Measurements from ENCODE around the gene COPS2.
"Not testable (repeated sequence)": the region's sequence is repeated elsewhere in the genome, so short reads cannot be mapped to it uniquely, and the experiment has no call there.

The COPS2 gene

DNA sequence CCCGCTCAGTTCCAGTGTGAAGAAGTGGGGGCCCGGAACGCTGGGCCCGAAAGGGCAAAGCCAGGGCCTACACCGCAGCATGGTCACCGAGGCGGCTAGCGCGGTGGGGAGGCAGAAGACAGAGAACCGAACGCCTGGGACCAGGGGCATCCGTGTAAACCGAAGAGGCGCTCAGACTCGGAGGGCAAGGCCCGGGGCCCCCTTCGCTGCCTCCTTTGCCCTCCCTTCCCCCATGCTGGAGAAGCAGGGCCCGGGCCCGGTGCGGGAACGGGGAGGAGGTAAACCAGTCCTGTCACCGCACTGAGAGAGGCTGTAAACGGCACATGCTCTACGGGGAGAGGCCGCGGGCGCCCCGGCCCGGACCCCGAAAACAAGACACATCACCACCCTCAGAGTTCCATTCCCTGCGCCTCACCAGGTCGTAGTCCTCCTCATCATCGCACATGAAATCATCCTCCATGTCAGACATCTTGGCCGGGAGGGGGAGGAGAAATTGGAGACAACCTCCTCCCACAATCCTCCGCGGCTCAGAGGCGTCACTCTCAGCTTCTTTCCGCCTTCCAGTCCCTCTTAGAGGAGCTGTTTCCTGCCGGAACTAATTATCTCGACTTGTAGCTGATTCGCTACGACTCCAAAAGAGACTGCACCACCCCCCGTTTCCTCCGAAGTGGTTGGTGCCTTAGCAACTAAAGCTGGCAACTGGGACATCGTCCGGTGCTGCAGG is at the start of gene COPS2:
TSS of gene COPS2 (minus strand) at position 490 of the 724 bp plus-strand sequence. CDS start at position 469, 21 bp downstream.
- DNase-seq (ENCODE audit: low spot score) = peak; percentile 82

DNA sequence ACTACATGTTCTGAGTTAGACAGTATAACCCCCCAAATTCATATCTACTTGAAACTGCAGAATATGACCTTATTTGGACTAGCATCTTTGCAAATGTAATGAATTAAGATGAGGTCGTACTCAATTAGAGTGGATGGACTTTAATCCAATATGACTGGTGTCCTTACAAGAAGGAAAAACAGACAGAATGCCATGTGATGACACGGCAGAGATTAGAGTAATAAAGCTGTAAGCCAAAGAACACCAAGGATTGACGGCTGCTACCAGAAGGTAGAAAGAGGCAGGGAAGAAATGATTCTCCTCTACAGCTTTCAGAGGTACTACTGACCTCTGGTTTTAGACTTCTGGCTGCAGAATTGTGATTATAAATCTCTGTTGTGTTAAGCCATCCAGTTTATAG is 44.9 kb upstream of the COPS2 start:
- no peak for DNase-seq (ENCODE audit: low spot score)

DNA sequence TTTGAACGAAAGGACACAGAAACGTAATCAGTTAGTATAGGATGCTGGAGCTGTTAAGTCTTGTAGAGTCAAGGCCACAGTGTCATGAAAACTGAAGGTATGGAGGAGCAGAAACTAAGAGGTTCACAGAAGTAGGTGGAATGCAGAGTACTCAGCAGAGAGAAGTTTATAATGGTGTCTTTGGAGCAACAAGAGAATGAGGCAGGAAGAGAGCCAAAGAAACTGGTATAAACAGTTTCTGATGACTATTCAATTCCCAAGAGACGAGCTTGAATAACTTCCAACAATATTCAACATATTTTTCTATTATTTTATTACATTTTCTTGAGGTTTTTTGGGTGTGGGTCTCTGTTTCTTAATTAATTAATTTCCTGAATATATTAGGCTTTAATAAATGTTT is 44.3 kb upstream of the COPS2 start:
- DNase-seq (ENCODE audit: low spot score) = no peak

DNA sequence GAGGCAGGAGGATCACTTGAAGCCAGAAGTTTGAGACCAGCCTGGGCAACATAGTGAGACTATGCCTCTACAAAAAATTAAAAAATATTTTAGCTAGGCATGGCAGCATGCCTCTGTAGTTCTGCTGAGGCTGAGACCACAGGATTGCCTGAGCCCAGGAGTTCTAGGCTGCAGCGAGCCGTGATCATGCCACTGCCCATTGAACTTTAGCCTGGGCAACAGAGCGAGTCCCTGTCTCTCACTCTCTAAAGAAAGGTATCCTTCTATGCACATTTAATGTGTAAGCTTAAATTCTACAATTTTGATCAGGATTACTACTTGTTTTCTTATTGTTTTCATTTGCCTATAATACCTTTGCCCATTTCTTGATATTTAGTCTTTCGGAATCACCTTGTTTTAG is 41.5 kb upstream of the COPS2 start:
- no peak for DNase-seq (ENCODE audit: low spot score)

DNA sequence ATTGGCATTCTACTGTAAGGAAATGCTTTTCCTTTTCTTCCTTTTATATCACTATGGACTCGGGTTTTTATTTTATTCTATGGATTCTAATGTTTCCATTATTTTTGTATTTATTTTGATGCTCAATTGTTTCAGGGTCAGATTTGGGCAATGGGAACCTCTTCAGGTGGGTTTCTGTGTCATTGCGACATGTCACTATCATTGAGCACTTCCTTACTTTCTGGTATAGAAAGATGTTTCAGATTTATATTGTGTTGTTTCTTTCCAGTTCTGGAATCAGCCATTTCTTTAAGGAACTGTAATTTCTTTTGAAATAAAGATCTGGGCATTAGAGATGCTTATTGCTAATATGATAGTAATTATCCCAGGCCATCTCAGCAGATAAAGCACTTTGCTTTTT is 36.5 kb upstream of the COPS2 start:
- DNase-seq (ENCODE audit: low spot score) = no peak

DNA sequence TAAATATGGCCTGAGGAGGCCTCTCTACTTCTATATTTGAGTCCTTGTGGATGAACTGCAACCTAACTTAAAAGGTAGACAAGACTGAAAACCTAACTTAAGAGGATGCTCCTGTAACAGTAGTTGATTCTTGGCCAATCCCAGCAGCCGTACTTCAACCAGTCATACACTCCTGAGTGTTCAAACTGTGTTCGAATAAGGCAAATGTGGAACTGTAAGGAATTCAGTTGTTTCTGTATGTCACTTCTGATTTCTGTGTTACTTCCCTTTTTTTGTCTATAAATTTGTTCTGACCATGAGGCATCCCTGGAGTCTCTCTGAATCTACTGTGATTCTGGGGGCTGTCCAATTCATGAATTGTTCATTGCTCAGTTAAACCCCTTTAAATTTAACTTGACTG is 35.2 kb upstream of the COPS2 start:
- DNase-seq (ENCODE audit: low spot score) = no peak

DNA sequence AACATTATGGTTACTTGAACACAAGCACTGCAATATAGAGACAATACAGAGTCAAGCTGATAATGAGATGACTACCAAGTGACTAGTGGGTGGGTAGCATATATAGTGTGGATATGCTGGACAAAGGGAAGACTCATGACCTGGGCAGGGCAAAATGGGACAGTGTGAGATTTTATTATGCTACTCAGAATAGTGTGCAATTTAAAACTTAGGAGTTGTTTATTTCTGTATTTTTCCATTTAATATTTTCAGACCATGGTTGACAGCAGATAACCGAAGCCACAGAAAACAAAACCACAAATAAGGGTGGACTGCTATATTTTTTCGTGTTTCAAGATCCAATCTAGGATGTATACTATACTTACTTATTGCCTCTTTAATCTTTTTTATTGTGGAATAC is 34.2 kb upstream of the COPS2 start:
- DNase-seq (ENCODE audit: low spot score) = no peak

DNA sequence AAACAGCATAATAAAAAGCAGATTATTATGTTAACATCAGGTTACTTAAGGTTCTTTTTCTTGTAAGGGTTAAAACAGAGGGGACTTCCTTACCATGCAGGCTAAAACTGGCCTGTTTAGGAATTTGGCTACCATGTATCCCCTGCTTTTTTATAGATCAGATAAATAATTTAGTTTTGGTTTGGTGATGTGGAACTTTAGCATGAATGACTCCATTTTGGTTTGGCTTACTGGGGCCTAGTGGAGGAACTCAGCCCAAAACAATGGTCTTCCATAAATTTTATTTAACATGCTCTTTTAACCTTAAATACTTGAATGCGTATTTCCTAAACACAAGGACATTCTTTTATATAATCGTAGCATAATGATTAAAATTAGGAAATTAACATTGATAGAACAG is 33.5 kb upstream of the COPS2 start:
- DNase-seq (ENCODE audit: low spot score) = no peak

DNA sequence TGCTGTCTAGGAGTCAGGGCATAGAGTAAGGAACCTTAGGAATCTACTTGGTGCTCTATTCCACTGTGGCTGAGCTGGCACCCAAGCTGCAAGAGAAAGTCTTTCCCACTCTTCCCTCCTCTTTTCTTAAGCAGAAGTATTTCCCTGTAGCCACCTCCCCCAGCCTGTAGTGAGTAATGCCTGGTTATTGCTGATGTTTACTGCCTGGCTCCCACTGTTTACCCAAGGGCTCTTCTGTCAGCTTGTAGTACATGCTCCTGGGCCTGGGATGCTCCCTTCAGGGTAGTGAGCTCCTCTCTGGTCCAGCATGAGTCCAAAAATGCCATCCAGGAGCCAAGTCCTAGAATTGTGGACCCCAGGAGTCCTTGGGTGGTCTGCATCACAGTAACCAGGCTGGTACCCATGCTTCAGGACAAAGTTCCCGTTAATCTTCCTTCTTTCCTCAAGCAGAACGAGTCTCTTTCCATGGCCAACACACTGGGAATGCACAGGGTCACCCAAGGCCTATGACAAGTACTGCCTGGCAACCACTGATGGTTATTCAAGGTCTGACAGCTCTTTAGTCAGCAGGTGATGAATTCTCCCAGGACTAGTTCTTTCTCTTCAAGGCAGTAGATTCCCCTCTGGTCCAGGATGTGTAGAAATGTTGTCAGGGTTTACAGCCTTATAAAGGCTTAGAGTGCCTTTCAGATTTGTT is 32.3 kb upstream of the COPS2 start:
- peak; percentile 63 for DNase-seq (ENCODE audit: low spot score)

DNA sequence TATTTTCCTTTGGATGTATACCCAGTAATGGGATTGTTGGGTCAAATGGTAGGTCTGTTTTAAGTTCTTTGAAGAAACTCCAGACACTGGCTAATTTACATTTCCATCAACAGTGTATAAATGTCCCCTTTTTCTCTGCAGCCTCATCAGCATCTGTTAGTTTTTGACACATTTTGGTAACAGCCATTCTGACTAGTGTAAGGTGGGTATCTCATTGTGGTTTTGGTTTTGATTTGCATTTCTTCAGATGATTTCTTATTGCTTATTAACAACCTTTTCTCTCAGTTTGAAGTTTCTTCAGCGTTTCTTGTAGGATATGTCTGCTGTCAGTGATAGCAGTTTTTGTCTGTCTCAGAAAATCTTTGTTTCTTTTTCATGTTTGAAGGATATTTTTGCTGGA is 30.1 kb upstream of the COPS2 start:
- no peak for DNase-seq (ENCODE audit: low spot score)

DNA sequence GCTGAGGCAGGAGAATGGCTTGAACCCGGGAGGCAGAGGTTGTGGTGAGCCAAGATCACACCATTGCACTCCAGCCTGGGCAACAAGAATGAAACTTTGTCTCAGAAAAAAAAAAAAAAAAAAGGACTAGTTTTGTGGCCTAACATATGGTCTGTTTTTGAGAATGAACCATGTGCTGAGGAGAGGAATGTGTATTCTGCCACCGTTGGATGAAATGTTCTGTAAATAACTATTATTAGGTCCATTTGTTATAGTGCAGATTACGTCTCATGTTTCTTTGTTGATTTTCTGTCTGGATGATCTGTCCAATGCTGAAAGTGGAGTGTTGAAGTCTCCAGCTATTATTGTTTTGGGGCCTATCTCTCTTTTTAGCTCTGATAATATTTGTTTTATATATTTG is 28.3 kb upstream of the COPS2 start:
- DNase-seq (ENCODE audit: low spot score) = not testable (repeated sequence)

DNA sequence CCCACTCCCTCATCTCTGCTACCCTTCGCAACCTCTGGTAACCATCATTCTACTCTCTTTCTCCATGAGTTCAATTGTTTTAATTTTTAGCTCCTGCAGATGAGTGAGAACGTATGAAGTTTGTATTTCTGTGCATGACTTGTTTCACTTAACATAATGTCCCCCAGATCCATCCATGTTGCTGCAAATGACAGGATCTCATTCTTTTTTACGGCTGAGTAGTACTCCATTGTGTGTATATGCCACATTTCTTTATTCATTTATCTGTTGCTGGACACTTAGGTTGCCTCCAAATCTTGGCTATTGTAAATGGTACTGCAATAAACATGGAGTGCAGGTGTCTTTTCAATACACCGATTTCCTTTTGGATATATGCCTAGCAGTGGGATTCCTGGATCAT is 26.7 kb upstream of the COPS2 start:
- no peak for DNase-seq (ENCODE audit: low spot score)

DNA sequence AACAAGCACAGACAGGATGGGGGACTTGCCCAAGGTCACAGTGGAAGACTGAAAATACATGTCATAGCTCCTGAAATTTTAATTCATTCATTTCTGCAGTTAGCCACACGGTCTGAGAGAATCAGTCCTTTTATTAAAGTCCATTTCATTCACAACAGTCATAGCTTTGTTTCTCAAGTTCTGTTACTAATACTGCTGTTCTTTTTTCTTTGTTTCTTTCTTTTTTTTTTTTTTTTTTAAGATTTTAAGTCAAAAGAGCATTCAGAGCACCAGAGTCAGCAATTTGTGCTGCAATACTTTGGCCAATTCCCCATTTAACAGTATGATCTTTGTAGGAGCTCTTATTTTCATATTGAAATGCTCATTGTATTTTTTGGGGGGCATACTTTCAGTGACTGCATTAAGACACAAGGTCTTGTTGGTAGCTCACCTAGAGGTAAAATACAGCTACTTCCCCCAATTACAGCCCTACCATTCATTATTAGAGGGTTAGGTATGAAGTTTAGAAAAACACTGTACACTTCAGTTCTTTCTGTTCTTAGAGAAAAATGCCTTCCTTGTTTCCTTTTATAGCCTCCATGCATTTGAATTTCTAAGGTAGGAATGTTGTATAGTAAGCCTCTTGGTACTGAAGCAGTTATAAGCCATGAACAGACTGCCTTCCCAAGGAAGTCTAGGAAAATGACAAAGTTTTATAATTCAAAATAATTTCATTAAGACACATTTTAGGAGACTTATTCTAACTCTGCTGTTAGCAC is 24.2 kb upstream of the COPS2 start:
- no peak for DNase-seq (ENCODE audit: low spot score)

DNA sequence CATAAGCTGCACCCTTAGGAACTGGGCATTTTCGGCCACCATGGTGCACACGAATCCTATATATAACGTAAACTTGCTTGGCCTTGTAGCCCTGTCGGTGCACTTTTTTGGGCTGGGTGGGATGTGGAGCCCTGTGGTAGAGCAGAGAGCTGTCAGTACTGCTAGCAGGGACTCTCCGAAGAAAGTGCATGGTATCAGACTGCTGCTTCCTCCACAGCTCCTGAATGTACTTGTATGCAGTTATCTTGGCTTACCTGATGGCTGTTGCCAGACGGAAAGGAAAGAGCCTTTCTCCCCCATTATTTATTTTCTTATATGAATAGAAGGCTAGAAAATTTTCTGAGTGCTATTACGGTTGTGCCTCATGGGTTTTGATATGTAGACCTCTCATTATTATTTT is 23.1 kb upstream of the COPS2 start:
- no peak for DNase-seq (ENCODE audit: low spot score)

DNA sequence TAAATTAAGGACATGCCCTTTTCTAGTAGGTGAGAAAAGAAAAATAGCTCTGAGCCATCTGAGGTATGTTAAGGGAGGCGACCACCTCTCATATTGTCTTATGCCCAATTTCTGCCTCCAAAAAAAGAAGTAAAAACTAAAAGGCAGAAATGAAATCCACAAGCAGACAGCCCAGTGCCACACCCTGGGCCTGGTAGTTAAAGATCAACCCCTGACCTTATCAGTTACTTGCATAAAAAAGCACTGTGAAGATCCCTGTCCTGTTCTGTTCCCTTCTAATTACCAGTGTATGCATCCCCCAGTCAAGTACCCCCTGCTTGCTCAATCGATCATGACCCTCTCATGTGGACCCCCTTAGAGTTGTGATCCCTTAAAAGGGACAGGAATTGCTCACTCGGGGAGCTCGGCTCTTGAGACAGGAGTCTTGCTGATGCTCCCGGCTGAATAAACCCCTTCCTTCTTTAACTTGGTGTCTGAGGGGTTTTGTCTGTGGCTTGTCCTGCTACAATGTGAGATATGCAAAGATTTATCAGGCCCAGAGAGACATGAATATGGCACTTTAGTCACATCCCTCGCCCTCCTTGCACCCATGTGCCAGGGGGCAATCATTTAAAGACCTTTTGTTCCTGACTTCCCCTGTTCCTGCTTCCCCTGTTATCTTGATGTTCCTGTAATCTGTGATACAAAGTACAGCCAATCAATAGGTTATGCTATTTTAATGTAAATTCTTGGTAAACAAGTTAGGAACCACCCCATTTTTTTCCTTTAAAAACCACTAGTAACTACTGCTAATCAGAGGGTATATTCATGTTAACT is 20.4 kb upstream of the COPS2 start:
- DNase-seq (ENCODE audit: low spot score) = not testable (repeated sequence)

DNA sequence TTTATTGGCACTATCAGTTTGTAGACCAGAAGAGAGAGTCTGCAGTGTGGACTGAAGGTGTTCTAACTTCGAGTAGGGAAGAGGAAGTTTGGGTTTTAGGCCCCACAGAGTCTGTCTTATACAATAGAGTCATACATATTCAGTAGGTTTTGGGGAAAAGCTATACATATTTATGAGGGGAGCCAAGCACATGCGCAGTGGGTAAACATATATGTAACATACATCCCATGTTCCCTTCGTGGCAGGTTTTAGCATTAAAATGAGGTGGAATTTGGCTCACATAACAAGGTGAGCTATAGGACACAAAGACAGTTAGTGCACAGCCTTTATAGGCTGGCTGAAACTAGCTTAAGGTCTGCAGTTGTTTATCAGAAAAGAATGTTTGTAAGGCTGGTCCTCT is 19.5 kb upstream of the COPS2 start:
- DNase-seq (ENCODE audit: low spot score) = no peak

DNA sequence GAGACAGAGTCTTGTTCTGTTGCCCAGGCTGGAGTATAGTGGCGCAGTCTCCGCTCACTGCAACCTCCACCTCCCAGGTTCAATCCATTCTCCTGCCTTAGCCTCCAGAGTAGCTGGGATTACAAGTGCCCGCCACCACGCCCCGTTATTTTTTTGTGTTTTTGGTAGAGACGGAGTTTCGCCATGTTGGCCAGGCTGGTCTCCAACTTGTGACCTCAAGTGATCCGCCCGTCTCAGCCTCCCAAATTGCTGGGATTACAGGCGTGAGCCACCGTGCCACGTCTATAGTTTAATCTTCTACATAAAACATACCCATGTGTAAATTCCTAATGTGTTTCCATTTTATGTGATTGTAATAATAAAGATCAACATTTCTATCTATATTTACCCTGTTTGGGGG is 16.4 kb upstream of the COPS2 start:
- DNase-seq (ENCODE audit: low spot score) = no peak

DNA sequence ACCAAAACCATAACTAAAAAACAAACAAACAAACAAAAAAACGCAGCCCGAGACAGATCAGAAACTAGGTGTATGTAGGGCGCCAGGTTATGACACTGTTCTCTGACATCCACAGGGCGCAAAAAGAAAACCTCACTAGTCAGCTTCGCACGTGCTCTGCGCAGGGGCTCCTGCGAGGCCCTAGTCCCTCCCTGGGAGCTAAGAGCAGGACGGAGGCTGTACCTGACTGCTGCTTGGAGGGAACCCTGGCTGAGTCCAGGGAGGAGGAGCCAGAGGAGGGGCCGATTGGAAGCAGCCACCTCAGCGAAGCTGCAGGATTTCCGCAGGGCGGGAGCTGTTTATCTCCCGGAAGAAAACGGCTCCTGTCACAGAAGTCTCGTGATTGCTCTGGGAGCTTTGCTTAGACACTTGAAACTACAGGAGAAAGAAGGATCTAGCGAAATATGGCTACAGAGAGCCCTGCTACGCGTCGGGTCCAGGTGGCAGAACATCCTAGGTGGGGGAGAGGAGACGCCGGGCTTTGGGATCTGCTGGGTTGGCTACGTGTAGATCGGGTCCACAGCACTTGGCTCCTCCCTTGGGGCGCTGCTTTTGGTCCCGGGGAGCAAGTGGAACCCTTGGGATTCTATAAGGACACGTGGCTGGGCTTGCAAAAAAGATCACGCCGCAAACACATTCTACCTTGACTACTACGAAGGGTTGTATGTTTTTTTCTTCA is 14.6 kb upstream of the COPS2 start, which contains the start of gene GALK2:
TSS of gene GALK2 (plus strand) at position 368 of the 718 bp plus-strand sequence. CDS start at position 444, 76 bp downstream.
- DNase-seq (ENCODE audit: low spot score) = peak; percentile 79

DNA sequence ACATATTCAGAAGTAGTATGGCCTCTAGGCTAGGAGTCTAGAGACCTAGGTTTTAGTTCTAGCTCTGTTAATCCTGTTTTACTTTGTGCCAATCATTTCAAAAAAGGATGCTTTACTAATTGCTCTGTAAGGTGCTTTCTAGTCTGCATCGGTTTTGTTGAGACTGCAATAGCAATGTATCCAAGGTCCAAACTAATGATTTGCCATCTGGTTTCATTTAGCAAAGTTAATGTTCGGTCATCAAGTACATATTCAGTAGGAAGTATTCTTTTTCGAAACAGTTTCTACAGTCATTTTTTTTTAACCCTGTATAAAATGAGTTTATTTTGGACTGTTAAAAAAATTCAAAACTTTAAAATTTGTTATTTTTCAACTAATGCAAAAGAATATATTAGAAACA is 12.6 kb upstream of the COPS2 start:
- no peak for DNase-seq (ENCODE audit: low spot score)

DNA sequence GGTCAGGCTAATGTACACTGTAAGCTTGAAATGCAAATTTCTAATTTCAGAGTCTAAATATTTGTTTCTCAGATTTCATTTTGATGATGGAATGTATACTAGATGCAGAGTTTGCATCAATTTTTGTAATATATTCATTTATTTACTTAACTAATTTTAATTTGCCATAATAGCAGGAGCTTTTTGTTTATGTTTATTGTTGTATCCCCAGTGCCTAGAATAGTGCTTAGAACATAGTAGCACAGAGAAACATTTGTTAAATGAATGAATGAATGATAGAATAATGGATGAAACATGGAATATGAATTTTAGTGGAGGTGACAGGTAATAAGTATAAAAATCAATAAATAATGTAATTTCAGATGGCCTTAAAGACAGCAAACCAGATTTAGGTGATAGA is 9.5 kb upstream of the COPS2 start:
- no peak for DNase-seq (ENCODE audit: low spot score)

DNA sequence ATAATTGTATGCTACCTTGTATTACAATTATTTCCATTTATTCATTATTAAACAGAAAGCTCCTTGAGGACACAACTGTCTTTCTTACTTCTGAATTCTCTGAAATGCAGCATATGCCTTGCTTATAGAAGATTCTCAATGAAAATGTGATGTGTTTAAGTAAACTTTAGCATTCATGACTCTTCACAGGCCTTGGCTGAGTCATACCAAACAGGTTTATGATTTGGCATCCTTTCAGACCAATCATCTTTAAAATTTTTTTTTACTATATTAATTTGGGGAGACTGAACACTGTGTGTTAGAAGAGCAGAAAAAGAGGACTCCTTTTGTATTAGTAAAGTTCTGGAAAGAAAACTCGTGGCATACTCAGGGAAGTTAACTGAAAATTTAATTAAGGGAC is 8.3 kb upstream of the COPS2 start:
- no peak for DNase-seq (ENCODE audit: low spot score)

Measured in AG08396 (cell line).